Glutamatergic neuron (in vitro differentiated cells): ENCODE data around the gene MTSS2. TPM values are rescaled to one million over a fixed set of nuclear protein-coding genes. Genes with fewer than 3 reads are reported as not detected.
A peak's percentile ranks its signal among the peaks of the same experiment; 100 is the strongest.

Experiments
- DNase-seq: peaks from one replicate; pipeline ENCODE4 v3.0.0; 2022
- H3K27ac Mint-ChIP-seq: one replicate; pipeline ENCODE4 v1.8.0; 2020; ENCODE audit warnings: mild to moderate bottlenecking, mixed read lengths, inconsistent platforms; ENCODE audit not compliant: unreplicated experiment
- H3K27me3 Mint-ChIP-seq: one replicate; pipeline ENCODE4 v1.8.0; 2020; ENCODE audit warnings: mild to moderate bottlenecking, moderate library complexity, mixed read lengths, inconsistent platforms; ENCODE audit not compliant: unreplicated experiment
- H3K36me3 Mint-ChIP-seq: one replicate; pipeline ENCODE4 v1.8.0; 2020; ENCODE audit warnings: mild to moderate bottlenecking, mixed read lengths, inconsistent platforms; ENCODE audit not compliant: unreplicated experiment
- H3K4me1 Mint-ChIP-seq: one replicate; pipeline ENCODE4 v1.8.0; 2020; ENCODE audit warnings: mild to moderate bottlenecking, low read depth, mixed read lengths, inconsistent platforms; ENCODE audit not compliant: unreplicated experiment
- H3K4me3 Mint-ChIP-seq: one replicate; pipeline ENCODE4 v1.8.0; 2020; ENCODE audit warnings: mild to moderate bottlenecking, mixed read lengths, inconsistent platforms; ENCODE audit not compliant: unreplicated experiment
- H3K9me3 Mint-ChIP-seq: one replicate; pipeline ENCODE4 v1.8.0; 2020; ENCODE audit warnings: mild to moderate bottlenecking, moderate library complexity, mixed read lengths, inconsistent platforms; ENCODE audit not compliant: unreplicated experiment
- CTCF ChIP-seq: fragments of 200-600 bp; sonication (generic); IDR thresholded peaks from one replicate; pipeline ENCODE4 v1.5.0; 2021; ENCODE audit not compliant: partially characterized antibody, unreplicated experiment
- total RNA-seq: library from RNA; stranded (reverse); fragmentation: NEBNext Ultra II Directional; extraction: Animal tissue kit (Norgen Biotek cat#: 25700); gene quantifications from one replicate; pipeline ENCODE4 v1.2.1, GENCODE V29; 2021; ENCODE audit not compliant: unreplicated experiment

The MTSS2 gene
- total RNA-seq, 1 donor from 2014 or later: 36.2 TPM

- TF ChIP-seq CTCF: no peak
- Mint-ChIP-seq H3K9me3 (peaks cover 3% of the 10 kb centered on the region), H3K27ac (no peak overlapping the region), H3K4me3 (no peak overlapping the region), H3K36me3 (no peaks in the 10 kb centered on the region), H3K27me3 (peaks cover 9% of the 10 kb centered on the region), H3K4me1 (peaks cover 21% of the 10 kb centered on the region)
- DNase-seq: peak; percentile 12
Observed at GRCh38 chr16:70689970-70690891, 4.4 kb upstream of the MTSS2 start.

- Mint-ChIP-seq H3K27ac (no peak overlapping the region), H3K9me3 (peaks cover 3% of the 10 kb centered on the region), H3K4me1 (peaks cover 21% of the 10 kb centered on the region), H3K36me3 (no peaks in the 10 kb centered on the region), H3K27me3 (peaks cover 9% of the 10 kb centered on the region), H3K4me3 (no peak overlapping the region)
- DNase-seq: peak; percentile 10
- TF ChIP-seq CTCF: no peak
Observed at GRCh38 chr16:70689035-70689969, 3.4 kb upstream of the MTSS2 start.

GRCh38 chr16:70688246-70688742 lies 2.4 kb upstream of the MTSS2 start:
- no peaks in the 10 kb centered on the region for H3K36me3 Mint-ChIP-seq
- peaks cover 21% of the 10 kb centered on the region for H3K4me1 Mint-ChIP-seq
- H3K27me3 Mint-ChIP-seq: peaks cover 9% of the 10 kb centered on the region
- no peak for TF ChIP-seq CTCF
- DNase-seq: peak; percentile 14
- H3K27ac Mint-ChIP-seq: peak overlapping the region; percentile 39
- peaks cover 6% of the 10 kb centered on the region for H3K9me3 Mint-ChIP-seq
- no peak overlapping the region for H3K4me3 Mint-ChIP-seq

- H3K4me1 Mint-ChIP-seq: peaks cover 19% of the 10 kb centered on the region
- TF ChIP-seq CTCF: no peak
- peaks cover 8% of the 10 kb centered on the region for H3K27me3 Mint-ChIP-seq
- peak overlapping the region; percentile 75 for H3K27ac Mint-ChIP-seq
- H3K36me3 Mint-ChIP-seq: no peaks in the 10 kb centered on the region
- peak overlapping the region; percentile 78 for H3K4me3 Mint-ChIP-seq
- DNase-seq: peak; percentile 24
- peaks cover 6% of the 10 kb centered on the region for H3K9me3 Mint-ChIP-seq
Observed at GRCh38 chr16:70687671-70688245, 1.9 kb upstream of the MTSS2 start.
